ENCODE measurements around the gene SPON2.

Gene SPON2

GRCh38 chr4:1178300-1179088, 6.1 kb upstream of the SPON2 start:
- TF ChIP-seq CTCF (IDR thresholded peaks at IDR 0.05; ENCODE audit: unreplicated experiment in 3 of 3): no peak
- no peak overlapping the region for H3K27ac Mint-ChIP-seq
- H3K9me3 Mint-ChIP-seq: peaks cover 27% of the 10 kb centered on the region
- peaks cover 26% of the 10 kb centered on the region for H3K27me3 Mint-ChIP-seq (ENCODE audit: low read depth)
- H3K4me1 Mint-ChIP-seq: peaks cover 16% of the 10 kb centered on the region
- H3K36me3 Mint-ChIP-seq (ENCODE audit: low read depth): peaks cover 4% of the 10 kb centered on the region
- H3K4me3 Mint-ChIP-seq: no peak overlapping the region

- H3K36me3 Mint-ChIP-seq (ENCODE audit: low read depth): peaks cover 4% of the 10 kb centered on the region
- no peak for TF ChIP-seq CTCF (IDR thresholded peaks at IDR 0.05; ENCODE audit: unreplicated experiment in 3 of 3)
- peaks cover 30% of the 10 kb centered on the region for H3K27me3 Mint-ChIP-seq (ENCODE audit: low read depth)
- peaks cover 21% of the 10 kb centered on the region for H3K4me1 Mint-ChIP-seq
- no peak overlapping the region for H3K4me3 Mint-ChIP-seq
- peaks cover 25% of the 10 kb centered on the region for H3K9me3 Mint-ChIP-seq
- no peak overlapping the region for H3K27ac Mint-ChIP-seq
Observed at GRCh38 chr4:1177274-1178141, 5.1 kb upstream of the SPON2 start.

- H3K36me3 Mint-ChIP-seq (ENCODE audit: low read depth): peaks cover 4% of the 10 kb centered on the region
Observed at GRCh38 chr4:1176398-1177273, 4.3 kb upstream of the SPON2 start.

GRCh38 chr4:1175635-1176229, 3.3 kb upstream of the SPON2 start:
- Mint-ChIP-seq H3K27me3 (ENCODE audit: low read depth) (peaks cover 32% of the 10 kb centered on the region), H3K36me3 (ENCODE audit: low read depth) (peaks cover 3% of the 10 kb centered on the region), H3K4me1 (peaks cover 21% of the 10 kb centered on the region), H3K27ac (no peak overlapping the region), H3K4me3 (no peak overlapping the region), H3K9me3 (peaks cover 10% of the 10 kb centered on the region)
- TF ChIP-seq CTCF (IDR thresholded peaks at IDR 0.05; ENCODE audit: unreplicated experiment in 3 of 3): no peak

More at GRCh38 chr4:1176398-1177273, 4.3 kb upstream of the SPON2 start:
- Mint-ChIP-seq H3K4me3 (peak overlapping the region in 1 of 3 experiments; percentile 13), H3K9me3 (peaks cover 17% of the 10 kb centered on the region), H3K27me3 (ENCODE audit: low read depth) (peaks cover 25% of the 10 kb centered on the region), H3K27ac (peak overlapping the region in 1 of 3 experiments; percentile 2), H3K4me1 (peaks cover 21% of the 10 kb centered on the region)
- no peak for TF ChIP-seq CTCF (IDR thresholded peaks at IDR 0.05; ENCODE audit: unreplicated experiment in 3 of 3)

GRCh38 chr4:1174941-1175634, 2.7 kb upstream of the SPON2 start:
- no peak for TF ChIP-seq CTCF (IDR thresholded peaks at IDR 0.05; ENCODE audit: unreplicated experiment in 3 of 3)
- Mint-ChIP-seq H3K36me3 (ENCODE audit: low read depth) (no peaks in the 10 kb centered on the region), H3K4me1 (peaks cover 21% of the 10 kb centered on the region), H3K9me3 (peaks cover 3% of the 10 kb centered on the region), H3K27me3 (ENCODE audit: low read depth) (peaks cover 37% of the 10 kb centered on the region), H3K27ac (peak overlapping the region in 2 of 3 experiments; percentile 41 to 47), H3K4me3 (no peak overlapping the region)

Data from nephron (organoid).